ENCODE measurements around the gene TFAP2E.

The TFAP2E gene

GRCh38 chr1:35600593-35600992, 27.5 kb downstream of the TFAP2E start:
- no peak for TF ChIP-seq POLR2AphosphoS5 (IDR thresholded peaks at IDR 0.05; ENCODE audit: low read depth, low read length)
- TF ChIP-seq FOXP2 (optimal IDR thresholded peaks at IDR 0.05; ENCODE audit: borderline replicate concordance, extremely low read depth, extremely low read length, insufficient read depth): no peak
- no peak for TF ChIP-seq REST (IDR thresholded peaks at IDR 0.05; ENCODE audit: insufficient read depth in 1 of 2, low read depth in 2 of 2, low read length in 2 of 2)
- no peak for TF ChIP-seq SIN3A (IDR thresholded peaks at IDR 0.05; ENCODE audit: borderline replicate concordance, insufficient read depth, low read length)
- TF ChIP-seq TAF1 (IDR thresholded peaks at IDR 0.05; ENCODE audit: borderline replicate concordance, insufficient read depth, low read length): no peak

GRCh38 chr1:35603468-35603867, 30.4 kb downstream of the TFAP2E start:
- TF ChIP-seq POLR2AphosphoS5 (IDR thresholded peaks at IDR 0.05; ENCODE audit: low read depth, low read length) (no peak), FOXP2 (optimal IDR thresholded peaks at IDR 0.05; ENCODE audit: borderline replicate concordance, extremely low read depth, extremely low read length, insufficient read depth) (no peak), TAF1 (IDR thresholded peaks at IDR 0.05; ENCODE audit: borderline replicate concordance, insufficient read depth, low read length) (no peak), SIN3A (IDR thresholded peaks at IDR 0.05; ENCODE audit: borderline replicate concordance, insufficient read depth, low read length) (no peak), REST (IDR thresholded peaks at IDR 0.05; ENCODE audit: insufficient read depth in 1 of 2, low read depth in 2 of 2, low read length in 2 of 2) (no peak)

DNA sequence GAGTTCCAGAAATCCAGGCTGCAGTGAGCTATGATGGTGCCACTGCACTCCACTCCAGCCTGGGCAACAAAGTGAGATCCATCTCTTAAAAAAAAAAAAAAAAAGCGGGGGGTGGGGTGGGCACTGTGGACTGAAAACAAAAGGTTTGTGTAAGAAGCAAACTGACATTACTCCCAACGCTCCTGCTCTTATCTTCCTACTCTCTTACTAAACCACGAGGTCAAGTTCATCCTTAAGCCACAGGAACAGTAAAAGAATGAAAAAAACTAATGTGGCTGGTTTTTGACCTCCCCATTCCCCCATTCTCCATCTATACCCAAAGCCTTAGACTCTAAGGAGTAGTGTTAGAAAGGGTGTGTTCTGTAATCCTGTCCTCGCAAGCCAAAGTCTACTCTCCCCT, 30.8 kb downstream of the TFAP2E start:
- TF ChIP-seq SIN3A (IDR thresholded peaks at IDR 0.05; ENCODE audit: borderline replicate concordance, insufficient read depth, low read length): no peak
- TF ChIP-seq FOXP2 (optimal IDR thresholded peaks at IDR 0.05; ENCODE audit: borderline replicate concordance, extremely low read depth, extremely low read length, insufficient read depth): no peak
- no peak for TF ChIP-seq TAF1 (IDR thresholded peaks at IDR 0.05; ENCODE audit: borderline replicate concordance, insufficient read depth, low read length)
- TF ChIP-seq REST (IDR thresholded peaks at IDR 0.05; ENCODE audit: insufficient read depth in 1 of 2, low read depth in 2 of 2, low read length in 2 of 2): no peak
- TF ChIP-seq POLR2AphosphoS5 (IDR thresholded peaks at IDR 0.05; ENCODE audit: low read depth, low read length): no peak

DNA sequence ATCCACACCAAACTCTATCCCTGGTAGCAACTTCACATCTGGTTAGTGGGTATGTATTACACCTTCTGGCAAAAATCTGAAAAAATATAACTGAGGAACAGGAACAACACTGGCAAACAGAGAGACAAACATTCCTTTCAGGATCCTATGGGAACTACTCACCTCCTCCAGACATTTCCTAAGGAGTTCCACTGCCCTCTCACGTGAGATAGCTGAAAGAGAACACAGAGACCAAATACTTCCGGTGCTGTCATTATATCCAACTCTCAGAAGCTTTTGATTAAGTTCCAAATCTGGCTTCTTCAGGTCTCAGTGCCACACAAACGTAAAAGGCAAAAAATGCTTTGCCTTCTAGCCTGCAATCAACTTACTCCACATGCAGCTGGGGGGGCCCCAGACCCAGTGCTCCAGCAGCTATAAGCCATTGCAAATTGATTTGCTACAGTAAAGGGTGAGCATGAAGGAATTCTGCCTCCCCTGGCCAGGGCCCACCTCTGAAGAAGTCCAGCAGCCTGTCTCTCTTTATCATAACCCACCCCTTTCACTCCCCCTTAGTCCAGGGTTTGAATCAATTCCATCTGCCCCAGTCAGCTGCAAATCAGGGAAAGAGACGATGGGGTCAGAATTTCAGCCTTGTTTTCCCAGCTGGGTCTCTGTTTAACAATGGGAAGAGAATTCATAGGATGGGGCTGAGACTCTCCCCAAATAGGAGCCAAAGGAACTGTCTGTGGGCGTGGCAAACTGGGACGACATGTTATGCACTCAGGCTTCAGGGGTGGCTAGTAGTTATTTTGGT, 32.2 kb downstream of the TFAP2E start:
- TF ChIP-seq SIN3A (IDR thresholded peaks at IDR 0.05; ENCODE audit: borderline replicate concordance, insufficient read depth, low read length): no peak

DNA sequence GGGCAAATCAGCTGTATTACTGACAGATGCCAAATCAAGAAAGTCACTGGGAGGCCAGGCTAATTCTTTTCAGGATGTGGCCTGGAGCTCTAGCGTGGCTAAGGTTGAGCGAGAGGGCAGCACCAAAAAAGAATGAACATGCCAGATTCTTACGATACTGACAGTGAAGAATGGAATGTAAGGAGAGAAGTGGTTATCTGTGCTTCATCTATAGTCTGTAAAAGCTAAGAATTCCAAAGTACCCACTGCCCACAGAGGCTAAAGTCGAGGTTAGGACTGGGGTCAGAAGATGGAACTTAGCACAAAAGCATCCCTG, 32.7 kb downstream of the TFAP2E start:
- TF ChIP-seq TAF1 (IDR thresholded peaks at IDR 0.05; ENCODE audit: borderline replicate concordance, insufficient read depth, low read length): no peak
- no peak for TF ChIP-seq SIN3A (IDR thresholded peaks at IDR 0.05; ENCODE audit: borderline replicate concordance, insufficient read depth, low read length)
- no peak for TF ChIP-seq POLR2AphosphoS5 (IDR thresholded peaks at IDR 0.05; ENCODE audit: low read depth, low read length)
- no peak for TF ChIP-seq FOXP2 (optimal IDR thresholded peaks at IDR 0.05; ENCODE audit: borderline replicate concordance, extremely low read depth, extremely low read length, insufficient read depth)
- no peak for TF ChIP-seq REST (IDR thresholded peaks at IDR 0.05; ENCODE audit: insufficient read depth in 1 of 2, low read depth in 2 of 2, low read length in 2 of 2)

Data from PFSK-1 (cell line).